ENCODE data around the gene TMEM178A.
"Not testable (repeated sequence)": the region's sequence is repeated elsewhere in the genome, so short reads cannot be mapped to it uniquely, and the experiment has no call there.

Gene TMEM178A

DNA sequence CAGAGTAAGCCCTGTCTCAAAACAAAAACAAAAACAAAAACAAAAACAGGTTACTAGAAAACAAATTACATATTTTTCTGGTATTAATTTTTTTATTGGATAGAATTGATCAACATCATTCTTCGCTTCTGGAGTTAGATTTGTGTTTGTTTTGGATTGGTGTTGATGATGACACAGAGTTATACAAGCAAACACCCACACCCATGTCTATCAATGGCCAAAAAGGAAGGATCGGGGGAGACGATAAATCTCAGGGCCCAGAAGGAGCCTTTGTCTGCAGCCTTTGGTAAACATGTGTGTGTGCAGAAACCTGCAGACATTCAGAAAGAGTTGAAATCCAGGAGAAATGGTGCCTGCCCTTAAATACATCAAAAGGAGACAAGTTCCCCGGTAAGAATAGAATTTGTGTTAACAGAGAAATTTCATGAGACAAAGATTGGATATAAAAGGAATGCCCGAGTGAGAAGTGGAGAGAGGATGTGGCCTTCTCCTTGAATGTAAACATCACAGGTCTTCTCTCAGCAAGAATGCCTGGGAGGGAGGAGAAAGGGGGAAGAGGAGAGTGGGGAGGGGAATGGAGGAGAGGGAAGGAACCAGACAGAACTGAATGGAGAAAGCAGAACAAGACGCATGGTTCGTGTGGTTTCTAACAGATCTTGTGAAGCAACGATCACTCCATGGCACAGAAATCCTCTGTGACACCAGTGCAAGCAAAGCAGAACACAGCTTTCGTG is 40.4 kb upstream of the TMEM178A start:
- H3K4me3 ChIP-seq (ENCODE audit: low read length): no peak overlapping the region
- TF ChIP-seq, protein P1, sequence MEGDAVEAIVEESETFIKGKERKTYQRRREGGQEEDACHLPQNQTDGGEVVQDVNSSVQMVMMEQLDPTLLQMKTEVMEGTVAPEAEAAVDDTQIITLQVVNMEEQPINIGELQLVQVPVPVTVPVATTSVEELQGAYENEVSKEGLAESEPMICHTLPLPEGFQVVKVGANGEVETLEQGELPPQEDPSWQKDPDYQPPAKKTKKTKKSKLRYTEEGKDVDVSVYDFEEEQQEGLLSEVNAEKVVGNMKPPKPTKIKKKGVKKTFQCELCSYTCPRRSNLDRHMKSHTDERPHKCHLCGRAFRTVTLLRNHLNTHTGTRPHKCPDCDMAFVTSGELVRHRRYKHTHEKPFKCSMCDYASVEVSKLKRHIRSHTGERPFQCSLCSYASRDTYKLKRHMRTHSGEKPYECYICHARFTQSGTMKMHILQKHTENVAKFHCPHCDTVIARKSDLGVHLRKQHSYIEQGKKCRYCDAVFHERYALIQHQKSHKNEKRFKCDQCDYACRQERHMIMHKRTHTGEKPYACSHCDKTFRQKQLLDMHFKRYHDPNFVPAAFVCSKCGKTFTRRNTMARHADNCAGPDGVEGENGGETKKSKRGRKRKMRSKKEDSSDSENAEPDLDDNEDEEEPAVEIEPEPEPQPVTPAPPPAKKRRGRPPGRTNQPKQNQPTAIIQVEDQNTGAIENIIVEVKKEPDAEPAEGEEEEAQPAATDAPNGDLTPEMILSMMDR (IDR thresholded peaks at IDR 0.05; ENCODE audit: insufficient read depth, low read depth, low read length, missing control alignments): no peak
- no peak for DNase-seq (ENCODE audit: low read depth)

DNA sequence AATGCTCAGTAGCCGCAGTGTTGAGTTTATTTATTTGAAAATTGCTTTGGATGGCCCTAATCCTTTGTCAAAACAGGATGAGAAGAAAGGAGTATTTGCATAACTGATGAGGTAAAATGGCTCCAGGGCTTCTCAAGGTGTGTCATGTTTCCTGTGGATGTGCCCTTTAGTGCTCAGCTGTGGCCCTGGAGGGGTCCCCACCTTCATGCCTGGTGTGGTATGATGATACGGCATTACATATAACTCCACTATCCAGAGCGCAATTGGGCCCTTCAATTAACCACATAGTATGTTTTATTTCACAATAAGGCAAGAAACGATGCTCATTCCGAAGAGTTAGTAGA is 39.8 kb upstream of the TMEM178A start:
- TF ChIP-seq, protein P1 (IDR thresholded peaks at IDR 0.05; ENCODE audit: insufficient read depth, low read depth, low read length, missing control alignments): no peak
- DNase-seq (ENCODE audit: low read depth): peak; percentile 70

DNA sequence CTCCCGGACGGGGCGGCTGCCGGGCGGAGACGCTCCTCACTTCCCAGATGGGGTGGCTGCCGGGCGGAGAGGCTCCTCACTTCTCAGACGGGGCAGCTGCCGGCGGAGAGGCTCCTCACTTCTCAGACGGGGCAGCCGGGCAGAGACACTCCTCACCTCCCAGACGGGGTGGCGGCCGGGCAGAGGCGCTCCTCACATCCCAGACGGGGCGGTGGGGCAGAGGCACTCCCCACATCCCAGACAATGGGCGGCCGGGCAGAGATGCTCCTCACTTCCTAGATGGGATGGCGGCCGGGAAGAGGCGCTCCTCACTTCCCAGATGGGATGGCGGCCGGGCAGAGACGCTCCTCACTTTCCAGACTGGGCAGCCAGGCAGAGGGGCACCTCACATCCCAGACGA is 37.4 kb upstream of the TMEM178A start:
- not testable (repeated sequence) for DNase-seq (ENCODE audit: low read depth); H3K4me3 ChIP-seq (ENCODE audit: low read length)

More for the DNA sequence above, 39.8 kb upstream of the TMEM178A start:
- no peak overlapping the region for H3K4me3 ChIP-seq (ENCODE audit: low read length)

DNA sequence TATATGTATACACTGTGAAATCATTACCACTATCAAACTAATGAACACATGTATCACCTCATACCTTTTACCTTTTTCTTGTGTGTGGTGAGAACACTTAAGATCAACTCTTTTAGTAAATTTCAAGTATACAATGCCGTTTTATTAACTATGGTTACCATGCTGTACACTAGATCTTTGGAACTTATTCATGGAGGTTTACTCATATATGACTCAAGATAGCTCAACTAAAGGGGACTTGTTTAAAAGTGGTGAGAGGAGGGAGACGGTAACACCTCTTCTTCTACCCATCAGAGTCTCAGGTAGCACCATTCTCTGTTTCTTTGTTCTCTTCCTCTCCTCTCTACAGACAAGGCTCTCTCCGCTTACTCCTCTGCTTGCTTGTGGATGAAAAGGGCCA is 36.1 kb upstream of the TMEM178A start:
- no peak overlapping the region for H3K4me3 ChIP-seq (ENCODE audit: low read length)
- TF ChIP-seq, protein P1 (IDR thresholded peaks at IDR 0.05; ENCODE audit: insufficient read depth, low read depth, low read length, missing control alignments): no peak
- peak; percentile 11 for DNase-seq (ENCODE audit: low read depth)

DNA sequence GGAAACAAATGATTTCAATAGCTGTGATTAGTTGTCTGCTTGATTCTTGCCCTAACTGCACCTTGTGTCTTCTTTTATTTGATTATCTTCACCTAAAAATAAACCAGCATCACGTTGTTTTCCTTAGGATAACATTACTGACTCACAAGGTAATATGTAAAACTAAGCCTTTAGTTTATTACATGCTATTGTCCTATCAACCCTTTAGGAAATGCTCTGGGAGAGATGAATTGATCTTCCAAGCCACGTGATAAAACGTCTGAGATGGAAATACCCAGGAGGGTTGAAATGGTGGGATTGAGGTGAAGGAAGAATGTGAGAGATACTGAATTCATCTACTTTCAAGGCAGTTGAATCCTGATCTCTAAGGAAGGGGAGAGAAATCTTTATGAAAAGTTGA is 34.5 kb upstream of the TMEM178A start:
- TF ChIP-seq, protein P1 (IDR thresholded peaks at IDR 0.05; ENCODE audit: insufficient read depth, low read depth, low read length, missing control alignments): no peak
- DNase-seq (ENCODE audit: low read depth): no peak
- H3K4me3 ChIP-seq (ENCODE audit: low read length): no peak overlapping the region

DNA sequence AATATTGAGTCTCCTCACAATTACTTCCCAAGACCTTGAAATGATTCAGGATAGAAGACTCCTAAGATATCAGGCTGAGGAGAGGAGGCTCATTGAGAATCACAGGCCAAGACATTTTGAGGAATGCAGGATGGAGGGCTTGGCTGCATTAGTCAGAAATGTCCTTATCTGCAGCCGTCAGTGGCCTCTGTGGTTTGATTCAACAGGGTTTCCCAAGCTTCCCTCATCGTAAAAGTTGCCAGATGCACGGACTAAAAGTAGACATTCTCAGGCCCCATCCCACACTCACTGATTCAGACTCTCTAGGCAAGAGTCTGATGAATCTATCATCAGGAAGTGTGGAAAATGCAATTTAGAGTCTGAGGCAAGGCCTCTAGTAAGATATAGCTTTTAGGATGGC is 34.0 kb upstream of the TMEM178A start:
- H3K4me3 ChIP-seq (ENCODE audit: low read length): no peak overlapping the region
- TF ChIP-seq, protein P1 (IDR thresholded peaks at IDR 0.05; ENCODE audit: insufficient read depth, low read depth, low read length, missing control alignments): no peak
- DNase-seq (ENCODE audit: low read depth): peak; percentile 82

DNA sequence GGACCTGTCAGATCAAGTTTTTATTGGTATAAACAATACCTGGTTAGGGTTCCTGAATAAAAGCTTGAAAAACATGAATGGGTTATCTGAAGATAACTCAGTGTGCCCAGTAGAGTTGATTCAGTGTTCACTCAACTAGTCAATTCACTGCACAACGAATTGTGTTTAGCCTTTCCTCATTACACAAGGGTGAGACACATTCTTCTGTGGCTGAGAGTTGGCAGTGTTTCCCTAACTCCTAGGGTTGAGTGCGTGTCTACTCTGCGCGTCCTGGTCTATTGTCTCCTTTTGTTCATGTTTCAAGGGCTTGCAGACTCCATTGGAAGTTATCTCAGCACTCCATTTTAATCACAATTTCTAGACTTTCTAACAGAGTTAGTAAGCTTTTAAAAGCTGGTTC is 32.8 kb upstream of the TMEM178A start:
- DNase-seq (ENCODE audit: low read depth): peak; percentile 80
- TF ChIP-seq, protein P1 (IDR thresholded peaks at IDR 0.05; ENCODE audit: insufficient read depth, low read depth, low read length, missing control alignments): no peak
- no peak overlapping the region for H3K4me3 ChIP-seq (ENCODE audit: low read length)

All from epithelial cell of esophagus (primary cell).